ENCODE data around the gene DUSP6. TPM values are rescaled to one million over a fixed set of nuclear protein-coding genes. Genes with fewer than 3 reads are reported as not detected.

DUSP6 gene
- polyA plus RNA-seq, 1 donor from 2014 or later: 44.3 TPM

GRCh38 chr12:89383235-89384049 is 31.1 kb upstream of the DUSP6 start:
- TF ChIP-seq POLR2AphosphoS5 (IDR thresholded peaks at IDR 0.05) (no peak), EZH2 (IDR thresholded peaks at IDR 0.05; ENCODE audit: borderline replicate concordance, insufficient read depth, low read length, poor library complexity, severe bottlenecking) (no peak), MXI1 (conservative IDR thresholded peaks at IDR 0.05; ENCODE audit: poor library complexity, severe bottlenecking) (no peak), CTCF (IDR thresholded peaks at IDR 0.05; ENCODE audit: poor library complexity, severe bottlenecking) (no peak), RAD21 (conservative IDR thresholded peaks at IDR 0.05) (no peak), EP300 (conservative IDR thresholded peaks at IDR 0.05; ENCODE audit: poor library complexity, severe bottlenecking) (no peak)
- Histone ChIP-seq H3K4me2 (ENCODE audit: low read length) (no peak overlapping the region), H3K4me3 (ENCODE audit: low read length) (no peak overlapping the region), H3K27ac (ENCODE audit: low read length) (no peak overlapping the region), H3K79me2 (replicated peaks; ENCODE audit: insufficient read depth, low read length) (no peaks in the 10 kb centered on the region), H3K9me3 (ENCODE audit: low read length) (no peaks in the 10 kb centered on the region), H3F3A (ENCODE audit: insufficient read depth, low read length, poor library complexity, severe bottlenecking) (no peaks in the 10 kb centered on the region), H3K9ac (ENCODE audit: low read length) (no peak overlapping the region), H3K36me3 (ENCODE audit: insufficient read depth, low read length) (no peaks in the 10 kb centered on the region), H2AFZ (ENCODE audit: low read depth, low read length) (no peak overlapping the region), H3K9me2 (ENCODE audit: insufficient read depth, low read length) (no peaks in the 10 kb centered on the region), H4K20me1 (ENCODE audit: insufficient read depth) (no peaks in the 10 kb centered on the region), H3K27me3 (ENCODE audit: insufficient read depth, low read depth, low read length) (no peaks in the 10 kb centered on the region)

GRCh38 chr12:89382328-89382727 is 30.0 kb upstream of the DUSP6 start:
- no peaks in the 10 kb centered on the region for H3K36me3 ChIP-seq (ENCODE audit: insufficient read depth, low read length)
- no peaks in the 10 kb centered on the region for H3F3A ChIP-seq (ENCODE audit: insufficient read depth, low read length, poor library complexity, severe bottlenecking)
- no peaks in the 10 kb centered on the region for H3K9me3 ChIP-seq (ENCODE audit: low read length)
- H3K27me3 ChIP-seq (ENCODE audit: insufficient read depth, low read depth, low read length): no peaks in the 10 kb centered on the region
- H2AFZ ChIP-seq (ENCODE audit: low read depth, low read length): no peak overlapping the region
- TF ChIP-seq MXI1 (conservative IDR thresholded peaks at IDR 0.05; ENCODE audit: poor library complexity, severe bottlenecking): no peak
- TF ChIP-seq TAF1 (IDR thresholded peaks at IDR 0.05; ENCODE audit: low read depth): no peak
- TF ChIP-seq CTCF (IDR thresholded peaks at IDR 0.05; ENCODE audit: poor library complexity, severe bottlenecking): no peak
- no peak for TF ChIP-seq EP300 (conservative IDR thresholded peaks at IDR 0.05; ENCODE audit: poor library complexity, severe bottlenecking)
- TF ChIP-seq SMC3 (conservative IDR thresholded peaks at IDR 0.05; ENCODE audit: poor library complexity): no peak
- no peak for TF ChIP-seq REST (IDR thresholded peaks at IDR 0.05; ENCODE audit: borderline replicate concordance)
- no peak for TF ChIP-seq EZH2 (IDR thresholded peaks at IDR 0.05; ENCODE audit: borderline replicate concordance, insufficient read depth, low read length, poor library complexity, severe bottlenecking)
- no peak for TF ChIP-seq POLR2AphosphoS5 (IDR thresholded peaks at IDR 0.05)
- TF ChIP-seq RAD21 (conservative IDR thresholded peaks at IDR 0.05): no peak
- H3K27ac ChIP-seq (ENCODE audit: low read length): no peak overlapping the region
- H3K4me2 ChIP-seq (ENCODE audit: low read length): no peak overlapping the region
- H4K20me1 ChIP-seq (ENCODE audit: insufficient read depth): no peaks in the 10 kb centered on the region
- H3K9me2 ChIP-seq (ENCODE audit: insufficient read depth, low read length): no peaks in the 10 kb centered on the region
- H3K4me3 ChIP-seq (ENCODE audit: low read length): no peak overlapping the region
- no peak overlapping the region for H3K9ac ChIP-seq (ENCODE audit: low read length)
- H3K79me2 ChIP-seq (replicated peaks; ENCODE audit: insufficient read depth, low read length): no peaks in the 10 kb centered on the region

Measured in neural cell (in vitro differentiated cells).